ENCODE data around the gene ST3GAL4. TPM values are rescaled to one million over a fixed set of nuclear protein-coding genes. Genes with fewer than 3 reads are reported as not detected.

The ST3GAL4 gene
- total and polyA plus RNA-seq, 9 of the 15 experiments (the other 6 are each of a cell fraction or from before 2014, with no cell fraction given): 0.27 to 22.9 (median 10.5) TPM

DNA sequence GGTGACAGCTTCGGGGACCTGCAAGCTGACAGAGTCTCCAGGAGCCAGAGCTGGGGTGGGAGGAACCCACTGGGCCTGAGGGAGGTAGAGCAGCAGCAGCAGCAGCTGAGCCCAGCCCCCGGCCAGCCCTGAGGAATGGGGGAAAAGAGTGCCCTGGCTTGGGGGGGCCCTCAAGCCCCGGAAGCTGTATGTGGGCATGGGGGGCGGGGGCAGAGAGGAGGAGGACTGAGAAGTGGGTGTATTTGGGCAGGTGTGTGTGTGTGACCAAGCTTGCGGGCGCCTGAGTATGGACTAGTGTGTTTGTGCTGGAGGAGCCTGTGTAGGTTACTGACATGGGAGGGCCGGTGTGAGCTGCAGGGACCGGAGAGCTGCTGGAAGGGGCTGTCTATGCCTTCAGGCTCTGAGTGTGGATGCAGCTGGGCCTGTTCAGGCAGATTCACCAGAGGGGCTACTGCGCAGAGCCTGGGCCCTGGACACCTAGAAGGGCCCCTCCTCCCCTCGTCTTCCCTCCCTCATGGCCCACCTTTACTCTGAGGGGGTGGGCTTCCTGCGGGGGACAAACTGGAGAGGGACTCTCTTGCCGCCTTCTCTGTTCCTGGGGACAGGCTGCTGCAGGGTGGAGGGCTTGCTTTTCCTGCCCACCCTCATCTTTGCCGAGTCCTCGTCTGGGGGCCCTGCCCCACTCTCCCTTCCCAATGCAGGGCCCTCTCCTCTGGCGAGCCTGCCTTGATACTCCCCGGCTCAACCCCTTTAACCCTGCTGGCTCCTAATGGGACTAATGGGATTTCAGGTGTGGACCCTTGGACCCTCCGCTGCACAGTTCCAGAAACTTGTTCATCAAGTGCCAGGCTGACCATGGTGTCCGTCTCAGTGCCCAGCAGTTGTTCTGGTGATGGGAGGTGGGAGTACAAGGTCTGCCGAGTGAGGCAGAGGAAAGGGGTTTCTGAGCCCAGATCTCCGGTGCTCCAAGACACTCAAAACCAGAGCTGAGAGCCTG is 28.2 kb downstream of the ST3GAL4 start (continued):
- TF ChIP-seq ZNF707 (CRISPR knock-in tag; conservative IDR thresholded peaks at IDR 0.05) (no peak), KLF1 (tag; IDR thresholded peaks at IDR 0.05) (no peak)
- TF ChIP-seq, protein P1, sequence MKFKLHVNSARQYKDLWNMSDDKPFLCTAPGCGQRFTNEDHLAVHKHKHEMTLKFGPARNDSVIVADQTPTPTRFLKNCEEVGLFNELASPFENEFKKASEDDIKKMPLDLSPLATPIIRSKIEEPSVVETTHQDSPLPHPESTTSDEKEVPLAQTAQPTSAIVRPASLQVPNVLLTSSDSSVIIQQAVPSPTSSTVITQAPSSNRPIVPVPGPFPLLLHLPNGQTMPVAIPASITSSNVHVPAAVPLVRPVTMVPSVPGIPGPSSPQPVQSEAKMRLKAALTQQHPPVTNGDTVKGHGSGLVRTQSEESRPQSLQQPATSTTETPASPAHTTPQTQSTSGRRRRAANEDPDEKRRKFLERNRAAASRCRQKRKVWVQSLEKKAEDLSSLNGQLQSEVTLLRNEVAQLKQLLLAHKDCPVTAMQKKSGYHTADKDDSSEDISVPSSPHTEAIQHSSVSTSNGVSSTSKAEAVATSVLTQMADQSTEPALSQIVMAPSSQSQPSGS (CRISPR knock-in tag; IDR thresholded peaks at IDR 0.05): no peak

DNA sequence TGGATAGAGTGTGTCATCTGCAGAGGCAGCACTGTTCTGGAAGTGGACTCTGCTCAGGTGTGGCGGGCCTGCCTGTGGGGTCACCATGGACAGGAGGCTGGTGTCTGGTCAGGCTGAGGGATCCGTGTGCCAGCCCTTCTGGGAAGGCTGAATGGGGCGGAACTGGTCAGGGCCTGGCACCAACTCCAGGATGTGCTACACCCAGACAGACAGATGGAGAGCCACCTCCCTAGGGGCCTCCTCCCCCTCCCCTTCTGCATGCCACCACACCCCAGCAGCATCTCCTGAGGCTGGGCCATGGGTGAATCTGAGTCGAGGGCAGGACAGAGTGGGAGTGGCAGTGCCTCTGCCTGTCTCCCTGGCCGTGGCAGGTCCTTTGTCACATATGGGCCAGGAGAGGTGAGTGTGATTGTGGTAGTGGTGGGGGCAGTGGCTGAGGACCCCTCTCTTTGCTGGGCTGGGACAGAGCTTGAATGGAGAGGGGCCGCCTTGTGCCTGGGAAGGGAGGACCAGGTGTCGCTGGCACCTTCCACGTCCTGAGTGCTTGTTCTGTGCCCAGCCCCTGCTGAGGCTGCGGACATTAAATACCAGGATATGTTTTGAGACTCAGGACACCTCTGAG is 29.1 kb downstream of the ST3GAL4 start:
- H3K4me3 ChIP-seq: no peak overlapping the region
- no peak overlapping the region for H2AFZ ChIP-seq (ENCODE audit: low read depth, low read length)
- H3K79me2 ChIP-seq (ENCODE audit: control insufficient read depth, insufficient read depth, low read length): no peaks in the 10 kb centered on the region
- ATAC-seq: no peak
- ChIA-PET POLR2A (no interaction called here), CTCF (ENCODE audit: low intra/inter-chr PET ratio) (no interaction called here)
- intact Hi-C loops (cut with micrococcal nuclease) (no loop called here), in situ Hi-C loops (cut with MboI) (no loop called here)
- H4K20me1 ChIP-seq (replicated peaks; ENCODE audit: control insufficient read depth, insufficient read depth, low read length): peaks cover 8% of the 10 kb centered on the region; the same call in 1 of the 2 replicates
- H3K9me1 ChIP-seq (ENCODE audit: control insufficient read depth, insufficient read depth, low read length): no peaks in the 10 kb centered on the region
- no peak overlapping the region for H3K9ac ChIP-seq (ENCODE audit: insufficient read depth in 1 of 2, low read depth in 2 of 2, low read length in 2 of 2)
- 85% methylated on average over 5 of the region's 9 CpGs for WGBS (ENCODE audit: insufficient coverage, low coverage, missing lambda C conversion rate)
- no peak overlapping the region for H3K27ac ChIP-seq (ENCODE audit: extremely low read depth, low read depth, low read length)
- no peaks in the 10 kb centered on the region for H3K36me3 ChIP-seq (ENCODE audit: control insufficient read depth, insufficient read depth, low read length)
- no peaks in the 10 kb centered on the region for H3K9me3 ChIP-seq (replicated peaks; ENCODE audit: control insufficient read depth, insufficient read depth, low read depth, low read length)
- FAIRE-seq: no peak
- H3K4me1 ChIP-seq (replicated peaks in 1 of 2; ENCODE audit: control insufficient read depth in 2 of 2, insufficient read depth in 2 of 2, low read length in 2 of 2): peaks cover 0 to 9% of the 10 kb centered on the region in 2 experiments; a peak in 4 of 5 replicates
- H3K4me2 ChIP-seq (ENCODE audit: insufficient read depth, low read length): no peak overlapping the region
- no peak for DNase-seq (ENCODE audit: extremely low read depth in 1 of 4, low spot score in 3 of 4)
- BruUV-seq (replicated peaks): no TSS peak
- H3K27me3 ChIP-seq (ENCODE audit: control insufficient read depth in 2 of 2, insufficient read depth in 2 of 2, low read length in 2 of 2): no peaks in the 10 kb centered on the region
- TF ChIP-seq MED1 (CRISPR knock-in tag; IDR thresholded peaks at IDR 0.05; ENCODE audit: borderline replicate concordance): no peak
- TF ChIP-seq ZNF696 (CRISPR knock-in tag; conservative IDR thresholded peaks at IDR 0.05): no peak
- no peak for TF ChIP-seq ZNF778 (CRISPR knock-in tag; IDR thresholded peaks at IDR 0.05)
- TF ChIP-seq ZFPM2 (CRISPR knock-in tag; IDR thresholded peaks at IDR 0.05): no peak
- TF ChIP-seq, protein P2, sequence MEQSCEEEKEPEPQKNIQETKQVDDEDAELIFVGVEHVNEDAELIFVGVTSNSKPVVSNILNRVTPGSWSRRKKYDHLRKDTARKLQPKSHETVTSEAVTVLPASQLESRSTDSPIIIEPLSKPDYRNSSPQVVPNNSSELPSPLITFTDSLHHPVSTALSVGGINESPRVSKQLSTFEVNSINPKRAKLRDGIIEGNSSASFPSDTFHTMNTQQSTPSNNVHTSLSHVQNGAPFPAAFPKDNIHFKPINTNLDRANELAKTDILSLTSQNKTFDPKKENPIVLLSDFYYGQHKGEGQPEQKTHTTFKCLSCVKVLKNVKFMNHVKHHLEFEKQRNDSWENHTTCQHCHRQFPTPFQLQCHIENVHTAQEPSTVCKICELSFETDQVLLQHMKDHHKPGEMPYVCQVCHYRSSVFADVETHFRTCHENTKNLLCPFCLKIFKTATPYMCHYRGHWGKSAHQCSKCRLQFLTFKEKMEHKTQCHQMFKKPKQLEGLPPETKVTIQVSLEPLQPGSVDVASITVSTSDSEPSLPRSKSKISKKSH (CRISPR knock-in tag; IDR thresholded peaks at IDR 0.05): no peak
- TF ChIP-seq HMG20A (CRISPR knock-in tag; conservative IDR thresholded peaks at IDR 0.05): no peak
- TF ChIP-seq CAMTA2 (CRISPR knock-in tag; conservative IDR thresholded peaks at IDR 0.05): no peak
- no peak for TF ChIP-seq BDP1 (IDR thresholded peaks at IDR 0.05; ENCODE audit: insufficient read depth, insufficient read length)

All from K562 (cell line).